ENCODE measurements around the gene SYPL2. TPM values are rescaled to one million over a fixed set of nuclear protein-coding genes. Genes with fewer than 3 reads are reported as not detected.

SYPL2 gene
- total and polyA plus RNA-seq, 2 of the 8 experiments (the other 6 are each of a cell fraction or from before 2014, with no cell fraction given), result 1.5 TPM

DNA sequence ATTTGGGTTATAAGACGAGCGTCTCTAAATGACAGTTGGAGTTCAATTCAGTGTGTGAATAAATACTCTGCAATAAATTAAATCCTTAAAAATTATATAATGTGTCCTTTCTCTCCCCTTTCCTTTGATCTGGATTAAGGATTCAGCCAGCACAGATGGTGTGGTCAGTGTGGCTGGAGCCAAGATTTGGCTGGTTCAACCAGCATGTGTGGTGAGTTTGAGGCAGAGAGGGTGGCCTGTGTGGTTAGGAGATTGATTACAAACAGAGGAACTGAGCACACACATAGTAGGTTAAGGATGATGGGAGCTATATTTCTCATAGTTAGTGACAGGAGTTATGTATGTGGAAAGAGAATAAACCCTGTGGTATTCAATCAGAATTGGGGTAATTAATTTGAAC, 57.4 kb downstream of the SYPL2 start:
- Histone ChIP-seq H4K20me1 (replicated peaks in 1 of 2; ENCODE audit: control insufficient read depth in 1 of 2, insufficient read depth in 2 of 2, low read length in 2 of 2) (no peaks in the 10 kb centered on the region), H3K4ac (replicated peaks; ENCODE audit: insufficient read length, low read depth, low read length) (no peak overlapping the region), H3K36me3 (ENCODE audit: control insufficient read depth in 2 of 4, insufficient read depth in 4 of 4, low read length in 3 of 4) (no peaks in the 10 kb centered on the region), H3K9me3 (ENCODE audit: insufficient read depth in 2 of 2, low read depth in 1 of 2, low read length in 1 of 2) (no peaks in the 10 kb centered on the region), H3K4me2 (ENCODE audit: insufficient read depth in 1 of 2, low read depth in 2 of 2, low read length in 2 of 2) (no peak overlapping the region), H3K14ac (ENCODE audit: insufficient read length) (no peak overlapping the region), H3K23ac (ENCODE audit: insufficient read length) (no peak overlapping the region), H4K8ac (ENCODE audit: extremely low read depth, insufficient read depth, low read length) (no peak overlapping the region), H3K56ac (replicated peaks; ENCODE audit: insufficient read length, low read depth, low read length) (no peak overlapping the region), H4K91ac (replicated peaks; ENCODE audit: insufficient read length, low read length) (no peak overlapping the region), H2BK15ac (ENCODE audit: low read length) (no peak overlapping the region), H3K79me2 (ENCODE audit: control insufficient read depth in 1 of 2, insufficient read depth in 2 of 2, low read length in 2 of 2) (no peaks in the 10 kb centered on the region), H3K27me3 (replicated peaks in 1 of 4; ENCODE audit: control insufficient read depth in 3 of 4, extremely low read depth in 1 of 4, insufficient read depth in 3 of 4, low read length in 3 of 4) (0 out of 7 replicates have a peak, but pooled peaks cover 0 to 2% (median 0%) of the 10 kb centered on the region in 4 experiments), H4K5ac (ENCODE audit: insufficient read length, low read depth, low read length) (no peak overlapping the region), H2BK20ac (ENCODE audit: low read length) (no peak overlapping the region), H3K79me1 (ENCODE audit: low read depth, low read length) (no peaks in the 10 kb centered on the region), H2BK5ac (ENCODE audit: low read depth, low read length) (no peak overlapping the region), H3K9ac (replicated peaks in 1 of 4; ENCODE audit: extremely low read depth in 1 of 4, low read depth in 3 of 4, low read length in 3 of 4) (no peak overlapping the region), H2AK5ac (ENCODE audit: low read depth, low read length) (no peak overlapping the region), H3K27ac (ENCODE audit: low read depth, low read length) (no peak overlapping the region), H2BK12ac (ENCODE audit: low read depth, low read length) (no peak overlapping the region), H3K18ac (ENCODE audit: extremely low read depth, low read length) (no peak overlapping the region), H3K4me1 (replicated peaks in 1 of 4; ENCODE audit: control insufficient read depth in 3 of 4, insufficient read depth in 4 of 4, low read length in 3 of 4) (no peaks in the 10 kb centered on the region), H3K23me2 (ENCODE audit: low read depth, low read length) (no peaks in the 10 kb centered on the region), H2BK120ac (replicated peaks; ENCODE audit: low read depth, low read length) (no peak overlapping the region), H2AFZ (ENCODE audit: low read length) (no peak overlapping the region), H3K4me3 (ENCODE audit: extremely low read depth in 1 of 4, insufficient read depth in 2 of 4, low read depth in 3 of 4, low read length in 4 of 4) (no peak overlapping the region)
- TF ChIP-seq, protein P1, sequence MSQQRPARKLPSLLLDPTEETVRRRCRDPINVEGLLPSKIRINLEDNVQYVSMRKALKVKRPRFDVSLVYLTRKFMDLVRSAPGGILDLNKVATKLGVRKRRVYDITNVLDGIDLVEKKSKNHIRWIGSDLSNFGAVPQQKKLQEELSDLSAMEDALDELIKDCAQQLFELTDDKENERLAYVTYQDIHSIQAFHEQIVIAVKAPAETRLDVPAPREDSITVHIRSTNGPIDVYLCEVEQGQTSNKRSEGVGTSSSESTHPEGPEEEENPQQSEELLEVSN (IDR thresholded peaks at IDR 0.05), result no peak
- TF ChIP-seq TAF1 (IDR thresholded peaks at IDR 0.05; ENCODE audit: low read depth, low read length) (no peak), CTCF (IDR thresholded peaks at IDR 0.05; ENCODE audit: control extremely low read depth in 1 of 3, insufficient read depth in 1 of 3, low read depth in 1 of 3, low read length in 3 of 3) (no peak), EGR1 (IDR thresholded peaks at IDR 0.05; ENCODE audit: borderline replicate concordance, low read depth, low read length) (no peak), JUND (IDR thresholded peaks at IDR 0.05; ENCODE audit: low read length) (no peak), RBBP5 (IDR thresholded peaks at IDR 0.05; ENCODE audit: borderline replicate concordance, low read depth, low read length) (no peak), RNF2 (IDR thresholded peaks at IDR 0.05; ENCODE audit: borderline replicate concordance, low read depth, low read length, missing control alignments, poor library complexity, severe bottlenecking) (no peak), RAD21 (IDR thresholded peaks at IDR 0.05 in 1 of 2, conservative IDR thresholded peaks at IDR 0.05 in 1 of 2; ENCODE audit: low read depth in 2 of 2, low read length in 2 of 2) (no peak)
- 88% methylated on average over 2 of the region's 2 CpGs; no CpG with 5 or more reads in 1 of the 2 experiments for WGBS, 2 experiments (ENCODE audit: extremely low coverage in 1 of 2, insufficient coverage in 1 of 2, insufficient read length in 1 of 2, insufficient replicate concordance in 2 of 2, low coverage in 1 of 2, low lambda C conversion rate in 2 of 2, missing lambda C conversion rate in 1 of 2)
- ChIA-PET CTCF (ENCODE audit: partially characterized antibody) (interaction anchor here (3.3 to 26.3 kb wide), 2 partner anchors 9 to 25 kb away, joined by 35 to 1755 read pairs; partner anchors contain the start of genes AMIGO1, ATXN7L2 and CYB561D1), POLR2A (ENCODE audit: partially characterized antibody) (interaction anchor here (1.4 kb wide), 1 partner anchor 16 kb away, joined by 3 read pairs; no protein-coding TSS in a partner anchor)
- FAIRE-seq (no peak), DNase-seq (ENCODE audit: low read depth in 1 of 2, low spot score in 2 of 2) (no peak)
